ENCODE results near the gene PCNT. TPM values are rescaled to one million over a fixed set of nuclear protein-coding genes. Genes with fewer than 3 reads are reported as not detected.
"Not testable (repeated sequence)": the region's sequence is repeated elsewhere in the genome, so short reads cannot be mapped to it uniquely, and the experiment has no call there.

The PCNT gene
- total RNA-seq, 4 donors from 2014 or later: 6.2 to 29.7 (median 17.1) TPM

DNA sequence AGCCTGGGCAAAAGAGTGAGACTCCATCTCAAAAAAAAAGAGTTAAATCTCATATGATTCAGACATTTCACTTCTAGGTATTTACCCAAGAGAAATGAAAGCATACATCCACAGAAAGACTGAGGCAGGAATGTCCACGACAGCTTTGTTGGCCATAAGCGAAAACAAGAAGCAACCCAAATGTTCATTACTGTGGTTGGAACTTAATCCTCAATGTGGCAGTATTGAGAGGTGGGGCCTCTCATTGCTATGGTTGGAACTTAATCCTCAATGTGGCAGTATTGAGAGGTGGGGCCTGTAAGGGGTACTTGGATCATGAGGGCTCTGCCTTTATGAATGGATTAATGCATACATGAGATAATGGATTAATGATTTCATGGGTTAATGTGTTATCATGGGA is 15.5 kb upstream of the PCNT start:
- no peak for DNase-seq
- no peaks in the 10 kb centered on the region for H3K36me3 ChIP-seq
- no peaks in the 10 kb centered on the region for H3K4me1 ChIP-seq
- H3K4me3 ChIP-seq: no peak overlapping the region
- H3K27ac ChIP-seq: no peak overlapping the region
- H3K27me3 ChIP-seq: no peaks in the 10 kb centered on the region
- no peaks in the 10 kb centered on the region for H3K9me3 ChIP-seq
- TF ChIP-seq POLR2A (IDR thresholded peaks at IDR 0.05) (no peak), CTCF (IDR thresholded peaks at IDR 0.05) (no peak)
- intact Hi-C loops (cut with DNase I; ENCODE audit: low total_unique reads): no loop called here

DNA sequence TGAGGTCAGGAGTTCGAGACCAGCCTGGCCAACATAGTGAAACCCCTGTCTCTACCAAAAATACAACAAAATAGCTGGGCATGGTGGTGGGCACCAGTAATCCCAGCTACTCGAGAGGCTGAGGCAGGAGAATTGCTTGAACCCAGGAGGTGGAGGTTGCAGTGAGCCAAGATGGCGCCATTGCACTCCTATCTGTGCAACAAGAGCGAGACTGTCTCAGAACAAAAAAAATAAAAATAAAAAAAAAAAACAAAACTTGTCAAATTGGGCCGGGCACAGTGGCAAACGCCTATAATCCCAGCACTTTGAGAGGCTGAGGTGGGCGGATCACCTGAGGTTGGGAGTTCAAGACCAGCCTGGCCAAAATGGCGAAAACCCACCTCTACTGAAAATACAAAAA is 13.7 kb upstream of the PCNT start:
- intact Hi-C loops (cut with DNase I; ENCODE audit: low total_unique reads): not testable (repeated sequence)

DNA sequence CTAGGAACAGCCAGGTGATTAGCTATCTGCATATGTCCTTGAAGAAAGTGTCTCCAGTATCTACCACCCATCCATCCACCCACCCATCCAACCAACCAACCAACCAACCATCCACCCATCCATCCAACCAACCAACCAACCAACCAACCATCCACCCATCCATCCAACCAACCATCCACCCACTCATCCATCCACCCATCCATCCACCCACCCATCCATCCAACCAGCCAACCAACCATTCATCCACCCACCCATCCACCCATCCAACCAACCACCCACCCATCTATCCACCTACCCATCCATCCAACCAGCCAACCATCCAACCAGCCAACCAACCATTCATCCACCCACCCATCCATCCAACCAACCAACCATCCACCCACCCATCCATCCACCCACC is 12.4 kb upstream of the PCNT start:
- no peak overlapping the region for H3K27ac ChIP-seq
- H3K27me3 ChIP-seq: no peaks in the 10 kb centered on the region
- no peaks in the 10 kb centered on the region for H3K36me3 ChIP-seq
- intact Hi-C loops (cut with DNase I; ENCODE audit: low total_unique reads): no loop called here
- DNase-seq: no peak
- H3K9me3 ChIP-seq: no peaks in the 10 kb centered on the region
- H3K4me3 ChIP-seq: no peak overlapping the region
- no peak for TF ChIP-seq POLR2A (IDR thresholded peaks at IDR 0.05)
- no peak for TF ChIP-seq CTCF (IDR thresholded peaks at IDR 0.05)
- no peaks in the 10 kb centered on the region for H3K4me1 ChIP-seq

More for the DNA sequence above, 13.7 kb upstream of the PCNT start:
- H3K36me3 ChIP-seq, H3K27ac ChIP-seq, H3K4me3 ChIP-seq, H3K27me3 ChIP-seq, H3K9me3 ChIP-seq, H3K4me1 ChIP-seq, DNase-seq: not testable (repeated sequence)

DNA sequence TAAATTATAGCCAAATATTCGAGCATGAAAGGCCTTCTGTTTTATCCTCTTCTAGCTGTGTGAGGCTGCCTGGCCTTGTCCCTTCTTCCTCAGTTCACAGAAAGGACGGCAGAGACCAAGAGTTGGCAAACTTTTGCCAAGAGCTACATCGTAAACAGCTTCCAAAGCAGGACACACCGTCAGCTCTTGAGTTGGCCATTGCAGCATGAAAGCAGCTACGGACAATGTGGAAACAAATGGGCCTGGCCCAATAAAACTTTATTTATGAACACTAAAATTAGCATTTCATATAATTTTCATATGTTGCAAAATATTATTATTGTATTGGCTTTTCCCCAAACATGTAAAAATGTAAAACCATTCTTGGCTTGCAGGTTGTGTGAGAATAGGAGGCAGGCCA is 11.0 kb upstream of the PCNT start:
- Histone ChIP-seq H3K36me3 (no peaks in the 10 kb centered on the region), H3K4me1 (no peaks in the 10 kb centered on the region), H3K4me3 (no peak overlapping the region), H3K9me3 (no peaks in the 10 kb centered on the region), H3K27ac (no peak overlapping the region), H3K27me3 (no peaks in the 10 kb centered on the region)
- intact Hi-C loops (cut with DNase I; ENCODE audit: low total_unique reads): no loop called here
- no peak for DNase-seq
- TF ChIP-seq CTCF (IDR thresholded peaks at IDR 0.05) (no peak), POLR2A (IDR thresholded peaks at IDR 0.05) (no peak)

DNA sequence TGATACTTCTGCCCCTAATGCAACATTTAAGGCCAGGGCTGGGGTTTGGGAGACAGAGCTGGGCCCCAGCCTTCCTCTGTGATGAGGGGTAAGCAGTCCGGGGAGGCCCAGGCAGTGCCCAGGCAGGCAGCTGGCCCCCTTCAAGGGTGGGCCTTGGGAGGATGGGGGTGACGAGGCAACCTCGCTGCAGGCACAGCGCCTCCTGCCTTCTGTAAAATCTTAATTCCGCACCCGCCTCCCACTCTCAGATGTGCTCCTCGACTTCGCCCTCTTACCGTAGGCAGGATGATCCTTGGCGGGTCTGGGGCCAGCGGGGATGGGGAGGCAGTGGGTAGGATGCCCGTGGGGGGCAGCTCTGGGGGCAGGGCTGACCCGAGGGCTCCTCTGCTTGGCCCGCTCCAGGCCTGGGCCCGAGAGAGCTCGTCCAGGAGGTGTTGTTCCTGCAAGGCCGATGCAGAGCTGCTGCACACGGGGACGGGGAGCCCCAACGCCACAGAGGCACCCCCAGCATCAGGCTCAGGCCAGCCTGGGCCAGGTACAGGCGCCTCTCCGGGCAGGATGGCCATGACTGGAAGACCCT is 9.4 kb upstream of the PCNT start:
- DNase-seq: no peak
- Histone ChIP-seq H3K4me3 (no peak overlapping the region), H3K36me3 (no peaks in the 10 kb centered on the region), H3K4me1 (no peaks in the 10 kb centered on the region), H3K9me3 (no peaks in the 10 kb centered on the region), H3K27ac (no peak overlapping the region), H3K27me3 (no peaks in the 10 kb centered on the region)
- TF ChIP-seq CTCF (IDR thresholded peaks at IDR 0.05) (no peak), POLR2A (IDR thresholded peaks at IDR 0.05) (no peak)
- intact Hi-C loops (cut with DNase I; ENCODE audit: low total_unique reads): no loop called here
